Fibroblast of pulmonary artery (primary cell): ENCODE data around the gene SNTB2.
A peak's percentile ranks its signal among the peaks of the same experiment; 100 is the strongest.
"Not testable (repeated sequence)": the region's sequence is repeated elsewhere in the genome, so short reads cannot be mapped to it uniquely, and the experiment has no call there.

Experiments
- DNase-seq: peaks from one replicate; pipeline ENCODE4 v3.0.0-alpha.2; 2010; ENCODE audit warnings: low read depth
- H3K4me3 ChIP-seq: replicated peaks from 2 replicates; pipeline ENCODE4 v1.5.1; 2011; ENCODE audit warnings: low read depth, mild to moderate bottlenecking, control low read depth, low read length, moderate library complexity
- CTCF ChIP-seq: IDR thresholded peaks from 2 replicates; pipeline ENCODE4 v1.5.1; 2011; ENCODE audit warnings: mild to moderate bottlenecking, control low read depth, low read length, inconsistent platforms; ENCODE audit errors: missing control alignments

The SNTB2 gene

GRCh38 chr16:69276148-69277115, 89.5 kb downstream of the SNTB2 start:
- no peak for TF ChIP-seq CTCF
- peak overlapping the region; percentile 0 for H3K4me3 ChIP-seq
- DNase-seq, result peak; percentile 96

- no peak for DNase-seq
Observed at GRCh38 chr16:69277413-69277812, 90.4 kb downstream of the SNTB2 start.

GRCh38 chr16:69283851-69284250, 96.9 kb downstream of the SNTB2 start:
- TF ChIP-seq CTCF, result no peak
- no peak for DNase-seq
- no peak overlapping the region for H3K4me3 ChIP-seq

More at GRCh38 chr16:69277413-69277812, 90.4 kb downstream of the SNTB2 start:
- no peak overlapping the region for H3K4me3 ChIP-seq
- TF ChIP-seq CTCF, result no peak

- no peak for TF ChIP-seq CTCF
- DNase-seq, result no peak
- no peak overlapping the region for H3K4me3 ChIP-seq
Observed at GRCh38 chr16:69285240-69285639, 98.3 kb downstream of the SNTB2 start.

- H3K4me3 ChIP-seq, result no peak overlapping the region
- peak; percentile 53 for TF ChIP-seq CTCF
- DNase-seq, result peak; percentile 87
Observed at GRCh38 chr16:69286941-69287713, 100.2 kb downstream of the SNTB2 start.

- DNase-seq, H3K4me3 ChIP-seq: not testable (repeated sequence)
Observed at GRCh38 chr16:69291657-69292056, 104.7 kb downstream of the SNTB2 start.

GRCh38 chr16:69293401-69293800, 106.4 kb downstream of the SNTB2 start:
- TF ChIP-seq CTCF, result no peak
- H3K4me3 ChIP-seq, result no peak overlapping the region
- DNase-seq, result no peak
